H1 (cell line): ENCODE data around the gene BPI. TPM values are rescaled to one million over a fixed set of nuclear protein-coding genes. Genes with fewer than 3 reads are reported as not detected.

Experiments
- CTCF ChIA-PET: fragments of 300-600 bp; sonication (Branson Sonifier 250); formaldehyde crosslinking; loops from one replicate; lab custom pipeline; 2021; ENCODE audit not compliant: partially characterized antibody; lab: Charles Lee
- POLR2A ChIA-PET: fragments of 300-600 bp; sonication (Branson Sonifier 250); formaldehyde crosslinking; loops from one replicate; lab custom pipeline; 2021; ENCODE audit warnings: inconsistent platforms; ENCODE audit not compliant: partially characterized antibody; lab: Charles Lee
- DNase-seq, 2 experiments: peaks; one replicate each; pipeline versions ENCODE4 v3.0.0 to v3.0.0-alpha.2; 2010 to 2022; ENCODE audit warnings: low spot score in 2 of 2, low read depth in 1 of 2, mixed read lengths in 1 of 2
- FAIRE-seq: peaks from 2 replicates; lab custom pipeline; 2011; peaks lifted over from hg19 to GRCh38; lab: Jason Lieb, UNC
- H2AFZ ChIP-seq: 2 replicates; pipeline ENCODE4 v1.8.1; 2012; ENCODE audit warnings: low read length, inconsistent platforms
- H2AK5ac ChIP-seq: 2 replicates; pipeline ENCODE4 v1.6.1; 2013; ENCODE audit warnings: low read depth, low read length
- H2BK120ac ChIP-seq: replicated peaks from 2 replicates; pipeline ENCODE3; 2013; ENCODE audit warnings: low read depth, low read length, inconsistent platforms
- H2BK12ac ChIP-seq: 2 replicates; pipeline ENCODE4 v1.6.1; 2013; ENCODE audit warnings: low read depth, low read length
- H2BK15ac ChIP-seq: 2 replicates; pipeline ENCODE4 v1.6.1; 2013; ENCODE audit warnings: low read length
- H2BK20ac ChIP-seq: 2 replicates; pipeline ENCODE4 v1.6.1; 2013; ENCODE audit warnings: low read length
- H2BK5ac ChIP-seq: 2 replicates; pipeline ENCODE4 v1.6.1; 2013; ENCODE audit warnings: low read depth, low read length
- H3K14ac ChIP-seq: 2 replicates; pipeline ENCODE4 v1.6.1; 2013; ENCODE audit warnings: inconsistent platforms; ENCODE audit not compliant: insufficient read length
- H3K18ac ChIP-seq: 2 replicates; pipeline ENCODE4 v1.6.1; 2013; ENCODE audit warnings: low read length; ENCODE audit errors: extremely low read depth
- H3K23ac ChIP-seq: 2 replicates; pipeline ENCODE4 v1.6.1; 2013; ENCODE audit warnings: inconsistent platforms; ENCODE audit not compliant: insufficient read length
- H3K23me2 ChIP-seq: 2 replicates; pipeline ENCODE4 v1.6.1; 2013; ENCODE audit warnings: low read depth, low read length
- H3K27ac ChIP-seq: 2 replicates; pipeline ENCODE4 v1.6.1; 2011; ENCODE audit warnings: low read depth, low read length, inconsistent platforms
- H3K27me3 ChIP-seq, 4 experiments: replicated peaks in 1 of 4; 1 replicate in 1 of 4; 2 replicates in 3 of 4; pipeline versions ENCODE4 v1.6.1 to v1.8.1; 2011 to 2013; ENCODE audit warnings: low read length in 3 of 4, mild to moderate bottlenecking in 3 of 4, inconsistent platforms in 2 of 4, mixed read lengths in 2 of 4, moderate library complexity in 1 of 4; ENCODE audit not compliant: control insufficient read depth in 3 of 4, insufficient read depth in 3 of 4; ENCODE audit errors: extremely low read depth in 1 of 4
- H3K36me3 ChIP-seq, 4 experiments: 2 replicates each; pipeline versions ENCODE4 v1.6.1 to v1.8.1; 2011 to 2013; ENCODE audit warnings: mild to moderate bottlenecking in 4 of 4, low read length in 3 of 4, moderate library complexity in 2 of 4, control low read depth in 1 of 4, inconsistent platforms in 1 of 4; ENCODE audit not compliant: insufficient read depth in 4 of 4, control insufficient read depth in 2 of 4
- H3K4ac ChIP-seq: replicated peaks from 2 replicates; pipeline ENCODE3; 2013; ENCODE audit warnings: low read length, low read depth, mixed read lengths, inconsistent platforms; ENCODE audit not compliant: insufficient read length
- H3K4me1 ChIP-seq, 4 experiments: replicated peaks in 1 of 4; 1 replicate in 1 of 4; 2 replicates in 3 of 4; pipeline versions ENCODE4 v1.6.1 to v1.8.1; 2011 to 2013; ENCODE audit warnings: low read length in 3 of 4, inconsistent platforms in 2 of 4, mixed read lengths in 1 of 4; ENCODE audit not compliant: insufficient read depth in 4 of 4, control insufficient read depth in 3 of 4
- H3K4me2 ChIP-seq, 2 experiments: 2 replicates each; pipeline versions ENCODE4 v1.6.1 to v1.8.1; 2011 to 2013; ENCODE audit warnings: low read depth in 2 of 2, low read length in 2 of 2, control low read depth in 1 of 2, inconsistent platforms in 1 of 2, mild to moderate bottlenecking in 1 of 2; ENCODE audit not compliant: insufficient read depth in 1 of 2
- H3K4me3 ChIP-seq, 4 experiments: fragments of 200-600, 300-600 bp in 1 of 4; sonication (generic), shearing (Covaris generic), sonication (Bioruptor Twin) in 1 of 4; 2 replicates each; pipeline versions ENCODE4 v1.5.1 to v1.8.1; 2011 to 2016; ENCODE audit warnings: low read length in 4 of 4, low read depth in 3 of 4, control low read depth in 2 of 4, inconsistent platforms in 2 of 4, mild to moderate bottlenecking in 2 of 4, mixed read lengths in 1 of 4, moderate library complexity in 1 of 4; ENCODE audit not compliant: insufficient read depth in 2 of 4; ENCODE audit errors: extremely low read depth in 1 of 4
- H3K56ac ChIP-seq: replicated peaks from 2 replicates; pipeline ENCODE3; 2013; ENCODE audit warnings: low read depth, mild to moderate bottlenecking, mixed read lengths, low read length, inconsistent platforms; ENCODE audit not compliant: insufficient read length
- H3K79me1 ChIP-seq: 2 replicates; pipeline ENCODE4 v1.6.1; 2013; ENCODE audit warnings: low read depth, low read length, control low read depth
- H3K79me2 ChIP-seq, 2 experiments: 2 replicates each; pipeline versions ENCODE4 v1.6.1 to v1.8.1; 2012 to 2013; ENCODE audit warnings: low read length in 2 of 2, mild to moderate bottlenecking in 2 of 2, inconsistent platforms in 1 of 2; ENCODE audit not compliant: insufficient read depth in 2 of 2, control insufficient read depth in 1 of 2
- H3K9ac ChIP-seq, 4 experiments: replicated peaks in 1 of 4; 1 replicate in 1 of 4; 2 replicates in 3 of 4; pipeline versions ENCODE4 v1.6.1 to v1.8.1; 2011 to 2013; ENCODE audit warnings: low read depth in 3 of 4, low read length in 3 of 4, control low read depth in 2 of 4, mild to moderate bottlenecking in 2 of 4, moderate library complexity in 2 of 4, inconsistent platforms in 1 of 4; ENCODE audit errors: extremely low read depth in 1 of 4
- H3K9me3 ChIP-seq, 2 experiments: 2 replicates each; pipeline versions ENCODE4 v1.6.1 to v1.8.1; 2012 to 2013; ENCODE audit warnings: mild to moderate bottlenecking in 2 of 2, moderate library complexity in 2 of 2, control low read depth in 1 of 2, inconsistent platforms in 1 of 2, low read depth in 1 of 2, low read length in 1 of 2, mixed read lengths in 1 of 2; ENCODE audit not compliant: insufficient read depth in 2 of 2
- H4K20me1 ChIP-seq, 2 experiments: replicated peaks in 1 of 2; 2 replicates each; pipeline versions ENCODE3 to v1.8.1; 2011 to 2013; ENCODE audit warnings: inconsistent platforms in 2 of 2, low read length in 2 of 2, mild to moderate bottlenecking in 1 of 2; ENCODE audit not compliant: insufficient read depth in 2 of 2, control insufficient read depth in 1 of 2
- H4K5ac ChIP-seq: 2 replicates; pipeline ENCODE4 v1.6.1; 2013; ENCODE audit warnings: low read length, low read depth, mixed read lengths, inconsistent platforms; ENCODE audit not compliant: insufficient read length
- H4K8ac ChIP-seq: 2 replicates; pipeline ENCODE4 v1.8.0; 2013; ENCODE audit warnings: mild to moderate bottlenecking, moderate library complexity, low read length, inconsistent platforms; ENCODE audit not compliant: insufficient read depth; ENCODE audit errors: extremely low read depth
- H4K91ac ChIP-seq: replicated peaks from 2 replicates; pipeline ENCODE3; 2013; ENCODE audit warnings: low read length, mixed read lengths, inconsistent platforms; ENCODE audit not compliant: insufficient read length
- SAP30 ChIP-seq: fragments of 300-600 bp; sonication (generic); IDR thresholded peaks from 2 replicates; pipeline ENCODE4 v1.7.1; 2012; ENCODE audit warnings: low read length, moderate library complexity, mild to moderate bottlenecking, inconsistent platforms; ENCODE audit not compliant: insufficient read depth, insufficient replicate concordance
- WGBS, 2 experiments: shearing (Covaris generic) in 1 of 2; methylation state at CpG; one replicate each; pipeline versions ENCODE4 v1.1.6 to v1.1.7; 2013 to 2015; ENCODE audit warnings: low lambda C conversion rate in 2 of 2, mixed read lengths in 2 of 2, inconsistent platforms in 1 of 2, low coverage in 1 of 2, missing lambda C conversion rate in 1 of 2; ENCODE audit not compliant: insufficient replicate concordance in 2 of 2, insufficient coverage in 1 of 2, insufficient read length in 1 of 2; ENCODE audit errors: extremely low coverage in 1 of 2, missing lambda C conversion rate in 1 of 2; 5-methylcytosine and 5-hydroxymethylcytosine counted together
- polyA plus RNA-seq, 7 experiments: library from polyadenylated mRNA; depleted of rRNA in 3 of 7; stranded (reverse) in 5 of 7; unstranded in 2 of 7; fragments of >200 nt in 5 of 7; fragments of 200-250 nt in 2 of 7; gene quantifications; 1 replicate in 5 of 7; 2 replicates in 1 of 7; 4 replicates in 1 of 7; pipeline versions ENCODE4 v1.2.1 to v1.2.3, GENCODE V29; 2011 to 2013; ENCODE audit warnings: missing spikeins in 2 of 7, mixed read lengths in 2 of 7
- total RNA-seq: library from RNA; stranded (reverse); fragmentation: NEBNext Ultra II Directional; extraction: Animal tissue kit (Norgen Biotek cat#: 25700); gene quantifications from 2 replicates; pipeline ENCODE4 v1.2.1, GENCODE V29; 2021

The BPI gene
- total and polyA plus RNA-seq, 2 of the 8 experiments (the other 6 are each of a cell fraction or from before 2014, with no cell fraction given): not detected

DNA sequence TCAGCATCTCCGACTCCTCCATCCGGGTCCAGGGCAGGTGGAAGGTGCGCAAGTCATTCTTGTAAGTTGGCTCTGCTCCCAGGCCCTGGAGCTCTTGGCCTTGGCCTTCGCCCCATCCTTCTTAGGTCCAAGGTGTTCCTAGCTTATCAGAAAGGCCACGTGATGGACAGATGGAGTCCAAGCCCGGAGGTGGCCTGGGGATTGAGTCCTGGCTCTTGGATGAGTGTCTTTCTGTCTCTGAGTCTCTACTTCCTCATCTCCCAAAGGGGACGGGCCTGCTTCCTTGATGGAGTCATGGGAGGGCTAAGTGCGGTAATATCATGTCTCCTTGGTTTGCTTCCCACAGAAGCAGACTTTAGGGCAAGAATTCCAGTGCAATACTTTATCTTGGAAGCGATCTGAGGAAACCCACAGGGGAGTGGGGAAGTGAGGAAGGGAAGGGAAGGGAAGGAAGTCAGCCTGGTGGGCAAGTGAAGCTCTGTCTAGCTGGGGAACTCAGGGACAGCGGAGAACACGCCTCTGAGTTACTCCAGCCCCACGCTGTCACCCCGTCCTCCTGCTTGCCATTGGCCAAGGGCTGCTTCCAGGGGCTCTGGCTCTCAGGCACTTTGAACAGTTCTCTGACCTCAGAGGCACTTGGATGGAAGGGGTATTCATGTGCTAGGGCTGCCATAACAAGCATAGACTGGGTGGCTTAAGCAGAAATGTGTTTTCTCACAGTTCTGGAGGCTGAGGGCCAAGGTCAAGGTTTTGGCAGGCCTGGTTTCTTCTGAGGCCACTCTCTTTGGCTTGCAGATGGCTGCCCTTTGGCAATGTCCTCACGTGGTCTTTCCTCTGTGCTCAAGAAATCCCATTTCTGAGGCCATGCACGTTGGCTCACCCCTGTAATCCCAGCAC, 47.2 kb downstream of the BPI start:
- Histone ChIP-seq H3K14ac (no peak overlapping the region), H4K5ac (no peak overlapping the region), H4K91ac (peak overlapping the region; percentile 44), H3K4me1 (peaks cover 2 to 24% (median 15%) of the 10 kb centered on the region in 4 experiments), H3K56ac (no peak overlapping the region), H4K8ac (no peak overlapping the region), H3K9ac (no peak overlapping the region; a peak in 1 of 7 replicates), H3K27me3 (no peaks in the 10 kb centered on the region), H3K4me2 (no peak overlapping the region), H3K18ac (peak overlapping the region; percentile 22; the same call in 1 of the 2 replicates), H2BK5ac (no peak overlapping the region), H2BK12ac (peak overlapping the region; percentile 84; the same call in 1 of the 2 replicates), H3K4me3 (no peak overlapping the region), H2AK5ac (peak overlapping the region; percentile 59; the same call in 1 of the 2 replicates), H3K23me2 (peaks cover 3% of the 10 kb centered on the region; the same call in 1 of the 2 replicates), H3K79me1 (no peaks in the 10 kb centered on the region), H2BK15ac (no peak overlapping the region), H3K4ac (peak overlapping the region; percentile 36), H2AFZ (no peak overlapping the region), H3K36me3 (no peaks in the 10 kb centered on the region), H2BK120ac (no peak overlapping the region), H3K27ac (no peak overlapping the region), H2BK20ac (no peak overlapping the region), H4K20me1 (no peaks in the 10 kb centered on the region), H3K23ac (no peak overlapping the region), H3K9me3 (no peaks in the 10 kb centered on the region), H3K79me2 (no peaks in the 10 kb centered on the region)
- ChIA-PET POLR2A (no interaction called here), CTCF (interaction anchor here (0.6 to 22.1 kb wide), 3 partner anchors 13 to 450 kb away, joined by 3 to 390 read pairs (median 3); no protein-coding TSS in a partner anchor)
- DNase-seq (no peak), FAIRE-seq (no peak)
- TF ChIP-seq SAP30: no peak
- 88% methylated on average over 14 of the region's 15 CpGs; no CpG with 5 or more reads in 1 of the 2 experiments for WGBS, 2 experiments
